ENCODE data around the gene WDR90.

The WDR90 gene

DNA sequence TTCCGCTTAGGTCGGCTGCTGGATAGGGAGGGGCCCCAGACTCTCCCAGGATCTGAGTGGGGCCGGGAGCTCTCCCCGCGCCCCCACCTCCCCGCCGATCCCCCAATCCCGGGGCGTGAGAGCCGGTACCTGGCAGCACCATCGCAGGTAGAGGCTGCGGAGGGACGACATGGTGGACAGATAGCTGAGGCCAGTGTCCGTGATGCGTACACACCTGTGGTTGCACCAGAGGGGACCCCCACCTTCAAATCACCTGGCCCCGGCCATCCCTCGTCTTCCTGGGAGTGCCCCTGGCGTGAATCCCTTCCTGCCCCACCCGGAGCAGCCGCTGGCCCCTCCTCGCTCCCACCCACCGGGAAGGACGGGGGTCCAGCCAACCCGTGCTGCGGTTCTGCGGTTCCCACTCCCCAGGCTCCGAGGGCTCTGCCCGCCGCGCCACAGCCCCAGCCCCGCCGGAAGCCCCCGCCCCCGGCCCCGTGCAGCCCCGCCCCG is 45.7 kb downstream of the WDR90 start:
- FAIRE-seq (no peak), DNase-seq (ENCODE audit: insufficient read length, low spot score) (no peak)
- TF ChIP-seq, protein P1, sequence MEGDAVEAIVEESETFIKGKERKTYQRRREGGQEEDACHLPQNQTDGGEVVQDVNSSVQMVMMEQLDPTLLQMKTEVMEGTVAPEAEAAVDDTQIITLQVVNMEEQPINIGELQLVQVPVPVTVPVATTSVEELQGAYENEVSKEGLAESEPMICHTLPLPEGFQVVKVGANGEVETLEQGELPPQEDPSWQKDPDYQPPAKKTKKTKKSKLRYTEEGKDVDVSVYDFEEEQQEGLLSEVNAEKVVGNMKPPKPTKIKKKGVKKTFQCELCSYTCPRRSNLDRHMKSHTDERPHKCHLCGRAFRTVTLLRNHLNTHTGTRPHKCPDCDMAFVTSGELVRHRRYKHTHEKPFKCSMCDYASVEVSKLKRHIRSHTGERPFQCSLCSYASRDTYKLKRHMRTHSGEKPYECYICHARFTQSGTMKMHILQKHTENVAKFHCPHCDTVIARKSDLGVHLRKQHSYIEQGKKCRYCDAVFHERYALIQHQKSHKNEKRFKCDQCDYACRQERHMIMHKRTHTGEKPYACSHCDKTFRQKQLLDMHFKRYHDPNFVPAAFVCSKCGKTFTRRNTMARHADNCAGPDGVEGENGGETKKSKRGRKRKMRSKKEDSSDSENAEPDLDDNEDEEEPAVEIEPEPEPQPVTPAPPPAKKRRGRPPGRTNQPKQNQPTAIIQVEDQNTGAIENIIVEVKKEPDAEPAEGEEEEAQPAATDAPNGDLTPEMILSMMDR (IDR thresholded peaks at IDR 0.05; ENCODE audit: insufficient read depth, missing control alignments): no peak

GRCh38 chr16:695355-696089 is 46.4 kb downstream of the WDR90 start:
- TF ChIP-seq, protein P1 (IDR thresholded peaks at IDR 0.05; ENCODE audit: insufficient read depth, missing control alignments): no peak
- no peak for DNase-seq (ENCODE audit: insufficient read length, low spot score)
- FAIRE-seq: no peak

DNA sequence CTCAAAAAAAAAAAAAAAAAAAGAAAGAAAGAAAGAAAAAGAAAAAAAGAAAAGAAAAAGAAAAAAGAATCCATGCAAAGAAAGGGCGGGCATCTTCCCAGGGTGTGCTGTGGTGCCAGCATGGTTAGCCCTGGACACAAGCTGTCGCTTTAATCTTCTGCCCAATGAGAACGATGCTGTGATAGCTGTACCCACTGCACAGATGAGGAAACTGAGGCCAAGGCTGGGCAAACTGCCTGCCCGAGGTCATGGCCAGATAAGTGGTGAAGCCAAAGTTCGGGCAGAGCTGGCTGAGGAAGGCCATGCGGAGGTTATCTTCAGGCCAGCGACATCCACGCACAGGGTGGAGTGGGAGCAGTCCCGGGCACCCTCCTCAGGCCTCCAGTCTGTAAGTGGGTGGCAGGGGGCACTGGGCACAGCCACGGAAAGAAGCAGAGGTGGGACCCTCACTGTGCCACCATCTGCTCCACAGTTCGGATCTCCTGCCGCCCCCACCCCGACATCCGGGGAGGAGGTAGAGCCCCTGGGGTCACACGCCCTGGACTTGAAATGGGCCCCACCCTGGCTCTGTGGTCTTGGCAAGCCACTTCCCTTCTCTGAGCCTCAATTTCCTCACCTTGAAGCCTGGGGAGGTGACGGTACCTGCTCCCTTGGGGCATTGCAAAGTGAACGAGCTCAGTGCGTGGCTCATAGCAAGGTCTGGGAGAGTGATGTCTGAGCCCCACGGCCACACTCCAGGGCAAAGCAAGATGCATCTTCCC is 49.9 kb downstream of the WDR90 start:
- FAIRE-seq (no peak), DNase-seq (ENCODE audit: insufficient read length, low spot score) (no peak)
- TF ChIP-seq, protein P1 (IDR thresholded peaks at IDR 0.05; ENCODE audit: insufficient read depth, missing control alignments): no peak

DNA sequence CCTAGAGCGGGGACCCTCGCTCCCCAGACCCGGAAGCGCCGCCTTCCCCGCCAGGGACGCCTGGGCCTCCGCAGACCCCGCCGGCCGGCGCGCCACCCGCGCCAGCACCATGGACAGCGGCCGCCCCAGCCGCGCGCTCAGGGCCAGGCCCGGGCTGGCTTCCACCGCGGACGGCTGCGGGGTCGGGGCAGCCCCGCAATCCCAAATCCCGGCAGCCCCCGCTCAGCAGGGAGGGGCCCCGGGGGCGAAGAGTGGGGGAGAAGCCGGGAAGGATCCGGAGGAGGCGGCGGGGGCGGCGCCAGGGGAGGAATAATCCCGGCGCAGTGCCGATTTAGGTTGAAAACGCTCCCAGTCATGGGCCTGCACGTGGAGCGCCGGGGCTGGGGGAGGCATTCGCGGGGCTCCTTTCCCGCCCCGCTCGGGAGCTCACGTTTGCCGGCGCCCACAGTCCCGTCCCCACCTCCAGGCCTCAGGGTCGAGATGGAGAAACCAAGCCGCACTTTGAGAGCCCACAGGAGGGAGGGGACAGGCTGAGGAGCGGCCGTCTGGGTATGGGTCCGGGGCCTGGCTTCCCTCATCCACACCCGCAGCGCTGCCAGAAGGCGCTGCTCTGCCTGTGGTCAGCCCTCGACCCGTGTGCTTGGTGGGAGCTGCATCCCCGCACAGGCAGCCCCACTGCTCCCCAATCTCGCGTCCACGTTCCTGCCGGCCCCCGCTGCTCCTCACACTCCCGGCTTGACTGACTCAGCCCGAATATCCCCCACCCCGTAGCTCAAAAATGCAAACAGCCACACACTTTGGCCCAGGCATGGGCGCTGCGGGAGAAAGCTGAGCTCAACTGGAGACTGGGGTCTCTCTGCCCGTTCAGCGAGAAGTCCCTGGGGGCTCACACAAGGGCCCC is 51.8 kb downstream of the WDR90 start:
- DNase-seq (ENCODE audit: insufficient read length, low spot score): no peak
- no peak for FAIRE-seq
- TF ChIP-seq, protein P1 (IDR thresholded peaks at IDR 0.05; ENCODE audit: insufficient read depth, missing control alignments): no peak

DNA sequence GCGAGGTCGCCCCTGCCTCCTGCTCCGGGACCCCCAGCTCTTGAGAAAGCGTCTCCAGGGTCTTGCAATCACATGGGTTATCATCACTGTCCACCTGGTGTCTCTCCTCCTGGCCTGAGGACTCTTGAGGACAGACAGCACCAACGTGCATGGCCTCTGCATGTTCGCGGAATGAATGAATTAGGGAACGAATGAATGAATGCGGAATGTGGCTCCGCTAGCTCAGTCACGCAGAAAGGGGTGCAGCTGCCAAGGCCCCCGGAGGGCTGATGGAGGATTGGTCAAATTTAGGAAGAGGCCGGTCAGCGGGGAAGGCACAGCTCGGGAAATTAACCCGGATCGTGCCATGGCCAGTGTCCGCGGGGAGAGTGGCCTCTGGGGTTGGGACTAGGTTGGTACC is 53.2 kb downstream of the WDR90 start:
- no peak for FAIRE-seq
- no peak for DNase-seq (ENCODE audit: insufficient read length, low spot score)
- TF ChIP-seq, protein P1 (IDR thresholded peaks at IDR 0.05; ENCODE audit: insufficient read depth, missing control alignments): no peak

DNA sequence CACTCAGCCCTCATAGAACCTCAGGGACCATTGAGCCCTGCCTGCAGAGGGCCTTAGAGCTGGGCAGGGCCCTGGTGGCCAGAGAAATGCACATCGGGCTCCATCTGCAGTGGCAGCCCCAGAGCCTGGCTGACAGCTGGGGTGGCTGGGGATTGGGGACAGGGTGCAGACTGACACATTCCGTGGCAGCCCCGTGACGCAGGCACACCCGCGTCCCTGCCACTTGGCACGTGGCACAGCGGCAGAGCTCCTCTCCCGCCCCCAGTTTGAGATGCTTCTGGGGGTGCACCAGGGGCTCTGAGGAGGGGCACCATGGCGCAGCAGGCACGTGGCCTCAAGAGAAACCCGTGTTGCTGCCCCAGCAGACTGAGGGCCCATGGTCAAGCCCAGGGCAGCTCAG is 54.2 kb downstream of the WDR90 start:
- FAIRE-seq (no peak), DNase-seq (ENCODE audit: insufficient read length, low spot score) (no peak)
- TF ChIP-seq, protein P1 (IDR thresholded peaks at IDR 0.05; ENCODE audit: insufficient read depth, missing control alignments): no peak

Data from D721Med (cell line).